PFSK-1 (cell line): ENCODE data around the gene TLR9.

Experiments used
- REST ChIP-seq, 2 experiments: IDR thresholded peaks; 2 replicates each; pipeline versions ENCODE4 v1.6.1 to v1.8.0; 2011 to 2012; ENCODE audit warnings: low read depth in 2 of 2, low read length in 2 of 2, control low read depth in 1 of 2, inconsistent platforms in 1 of 2, mild to moderate bottlenecking in 1 of 2, moderate library complexity in 1 of 2; ENCODE audit not compliant: insufficient read depth in 1 of 2
- TAF1 ChIP-seq: IDR thresholded peaks from 2 replicates; pipeline ENCODE4 v1.6.1; 2012; ENCODE audit warnings: low read length, control low read depth, borderline replicate concordance; ENCODE audit not compliant: insufficient read depth

DNA sequence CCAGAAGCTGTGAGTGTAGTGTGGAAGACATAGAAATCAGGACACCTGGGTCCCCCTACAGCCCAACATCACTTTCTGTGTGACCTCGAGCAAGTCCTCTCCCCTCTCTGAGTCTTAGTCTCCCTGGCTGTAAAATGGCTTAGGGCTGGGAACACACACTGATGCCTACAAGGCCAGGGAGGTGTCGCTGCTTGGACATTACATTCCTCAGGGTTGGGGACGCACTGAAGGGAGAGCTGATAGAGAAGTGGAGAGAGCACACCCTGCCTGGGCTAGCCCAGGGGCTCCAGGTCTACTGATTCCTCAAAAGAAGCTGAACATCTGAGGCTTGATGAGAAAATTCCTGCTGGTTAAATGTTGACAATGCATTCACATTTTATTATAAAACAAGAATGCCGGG lies 33.8 kb downstream of the TLR9 start:
- TF ChIP-seq REST (IDR thresholded peaks at IDR 0.05; ENCODE audit: insufficient read depth in 1 of 2, low read depth in 2 of 2, low read length in 2 of 2), result no peak
- no peak for TF ChIP-seq TAF1
